ENCODE data around the gene CELSR1.
"Not testable (repeated sequence)": the region's sequence is repeated elsewhere in the genome, so short reads cannot be mapped to it uniquely, and the experiment has no call there.

CELSR1 gene

GRCh38 chr22:46512683-46513082 is 24.7 kb downstream of the CELSR1 start:
- no peak overlapping the region for H3K27ac Mint-ChIP-seq
- DNase-seq = no peak
- H3K4me3 Mint-ChIP-seq = no peak overlapping the region

GRCh38 chr22:46512039-46512370 is 25.4 kb downstream of the CELSR1 start:
- H3K9me3 Mint-ChIP-seq = no peaks in the 10 kb centered on the region
- ATAC-seq (replicated peaks) (no peak), DNase-seq (no peak)
- no peak overlapping the region for H3K27ac Mint-ChIP-seq
- no peak overlapping the region for H3K4me3 Mint-ChIP-seq
- no peaks in the 10 kb centered on the region for H3K36me3 Mint-ChIP-seq
- peaks cover 16 to 29% of the 10 kb centered on the region in 2 donors for H3K27me3 Mint-ChIP-seq
- H3K4me1 Mint-ChIP-seq = peaks cover 6 to 7% of the 10 kb centered on the region in 2 donors

More at GRCh38 chr22:46512683-46513082, 24.7 kb downstream of the CELSR1 start:
- Mint-ChIP-seq H3K4me1 (peaks cover 7 to 9% of the 10 kb centered on the region in 2 donors), H3K36me3 (no peaks in the 10 kb centered on the region), H3K9me3 (no peaks in the 10 kb centered on the region), H3K27me3 (peaks cover 16 to 29% of the 10 kb centered on the region in 2 donors)
- ATAC-seq (replicated peaks) = no peak

GRCh38 chr22:46511151-46512038 is 26.0 kb downstream of the CELSR1 start:
- ATAC-seq (replicated peaks) (no peak), DNase-seq (no peak)
- H3K9me3 Mint-ChIP-seq = no peaks in the 10 kb centered on the region
- H3K27me3 Mint-ChIP-seq = peaks cover 21 to 35% of the 10 kb centered on the region in 2 donors
- H3K27ac Mint-ChIP-seq = no peak overlapping the region
- H3K4me3 Mint-ChIP-seq = no peak overlapping the region
- H3K36me3 Mint-ChIP-seq = no peaks in the 10 kb centered on the region
- H3K4me1 Mint-ChIP-seq = peaks cover 10 to 13% of the 10 kb centered on the region in 2 donors

GRCh38 chr22:46509416-46510089 is 27.9 kb downstream of the CELSR1 start:
- DNase-seq = no peak
- H3K27me3 Mint-ChIP-seq = peaks cover 21 to 30% of the 10 kb centered on the region in 2 donors

GRCh38 chr22:46508491-46508999 is 28.9 kb downstream of the CELSR1 start:
- Mint-ChIP-seq H3K27ac (peak overlapping the region; percentile 7), H3K4me1 (peaks cover 7 to 10% of the 10 kb centered on the region in 2 donors), H3K4me3 (no peak overlapping the region), H3K9me3 (no peaks in the 10 kb centered on the region), H3K27me3 (peaks cover 21 to 32% of the 10 kb centered on the region in 2 donors), H3K36me3 (no peaks in the 10 kb centered on the region)
- no peak for ATAC-seq (replicated peaks)
- DNase-seq = no peak

More at GRCh38 chr22:46509416-46510089, 27.9 kb downstream of the CELSR1 start:
- Mint-ChIP-seq H3K4me1 (peaks cover 10 to 17% of the 10 kb centered on the region in 2 donors), H3K4me3 (no peak overlapping the region), H3K27ac (peak overlapping the region; percentile 7), H3K36me3 (no peaks in the 10 kb centered on the region), H3K9me3 (no peaks in the 10 kb centered on the region)
- ATAC-seq (replicated peaks) = no peak

GRCh38 chr22:46507451-46508425 is 29.7 kb downstream of the CELSR1 start:
- no peaks in the 10 kb centered on the region for H3K9me3 Mint-ChIP-seq
- peaks cover 11 to 16% of the 10 kb centered on the region in 2 donors for H3K4me1 Mint-ChIP-seq
- H3K27ac Mint-ChIP-seq = no peak overlapping the region
- ATAC-seq (replicated peaks) (no peak), DNase-seq (no peak)
- no peaks in the 10 kb centered on the region for H3K36me3 Mint-ChIP-seq
- peaks cover 26 to 40% of the 10 kb centered on the region in 2 donors for H3K27me3 Mint-ChIP-seq
- no peak overlapping the region for H3K4me3 Mint-ChIP-seq

- Mint-ChIP-seq H3K9me3 (no peaks in the 10 kb centered on the region), H3K36me3 (no peaks in the 10 kb centered on the region), H3K4me3 (no peak overlapping the region), H3K27me3 (peaks cover 47 to 56% of the 10 kb centered on the region in 2 donors), H3K27ac (no peak overlapping the region), H3K4me1 (peaks cover 13 to 20% of the 10 kb centered on the region in 2 donors)
- ATAC-seq (replicated peaks) (peak; percentile 44 to 54), DNase-seq (no peak)
Measured at GRCh38 chr22:46504584-46504983, 32.8 kb downstream of the CELSR1 start.

GRCh38 chr22:46502440-46503175 is 34.8 kb downstream of the CELSR1 start:
- DNase-seq (no peak), ATAC-seq (replicated peaks) (no peak)
- H3K4me1 Mint-ChIP-seq = peaks cover 13 to 23% of the 10 kb centered on the region in 2 donors
- H3K36me3 Mint-ChIP-seq = no peaks in the 10 kb centered on the region
- H3K4me3 Mint-ChIP-seq = no peak overlapping the region
- no peak overlapping the region for H3K27ac Mint-ChIP-seq
- H3K27me3 Mint-ChIP-seq = peaks cover 48 to 61% of the 10 kb centered on the region in 2 donors
- H3K9me3 Mint-ChIP-seq = no peaks in the 10 kb centered on the region

- no peak overlapping the region for H3K27ac Mint-ChIP-seq
- peaks cover 46 to 61% of the 10 kb centered on the region in 2 donors for H3K27me3 Mint-ChIP-seq
- peaks cover 12 to 20% of the 10 kb centered on the region in 2 donors for H3K4me1 Mint-ChIP-seq
- no peak overlapping the region for H3K4me3 Mint-ChIP-seq
- no peaks in the 10 kb centered on the region for H3K36me3 Mint-ChIP-seq
- H3K9me3 Mint-ChIP-seq = no peaks in the 10 kb centered on the region
- ATAC-seq (replicated peaks) (no peak), DNase-seq (no peak)
Measured at GRCh38 chr22:46501701-46502100, 35.7 kb downstream of the CELSR1 start.

- H3K9me3 Mint-ChIP-seq; H3K4me3 Mint-ChIP-seq; H3K27ac Mint-ChIP-seq; H3K36me3 Mint-ChIP-seq; ATAC-seq (replicated peaks); DNase-seq: not testable (repeated sequence)
- Mint-ChIP-seq H3K27me3 (peaks cover 42 to 59% of the 10 kb centered on the region in 2 donors), H3K4me1 (peaks cover 9 to 16% of the 10 kb centered on the region in 2 donors)
Measured at GRCh38 chr22:46501265-46501664, 36.2 kb downstream of the CELSR1 start.

- no peaks in the 10 kb centered on the region for H3K9me3 Mint-ChIP-seq
Measured at GRCh38 chr22:46500201-46500600, 37.2 kb downstream of the CELSR1 start.

GRCh38 chr22:46499805-46500189 is 37.6 kb downstream of the CELSR1 start:
- ATAC-seq (replicated peaks) = no peak
- no peak overlapping the region for H3K4me3 Mint-ChIP-seq
- H3K27ac Mint-ChIP-seq = no peak overlapping the region
- H3K36me3 Mint-ChIP-seq = no peaks in the 10 kb centered on the region
- peaks cover 42 to 59% of the 10 kb centered on the region in 2 donors for H3K27me3 Mint-ChIP-seq
- no peak for DNase-seq
- peaks cover 9 to 14% of the 10 kb centered on the region in 2 donors for H3K4me1 Mint-ChIP-seq
- no peaks in the 10 kb centered on the region for H3K9me3 Mint-ChIP-seq

More at GRCh38 chr22:46500201-46500600, 37.2 kb downstream of the CELSR1 start:
- H3K4me1 Mint-ChIP-seq = peaks cover 9 to 14% of the 10 kb centered on the region in 2 donors
- H3K27me3 Mint-ChIP-seq = peaks cover 42 to 59% of the 10 kb centered on the region in 2 donors
- DNase-seq = no peak
- H3K4me3 Mint-ChIP-seq = no peak overlapping the region
- ATAC-seq (replicated peaks) = no peak
- no peak overlapping the region for H3K27ac Mint-ChIP-seq
- no peaks in the 10 kb centered on the region for H3K36me3 Mint-ChIP-seq

- H3K36me3 Mint-ChIP-seq = peaks cover 0 to 4% of the 10 kb centered on the region in 2 donors
- H3K27ac Mint-ChIP-seq = no peak overlapping the region
Measured at GRCh38 chr22:46491946-46492345, 45.5 kb downstream of the CELSR1 start.

More at GRCh38 chr22:46491946-46492345, 45.5 kb downstream of the CELSR1 start:
- H3K4me1 Mint-ChIP-seq = peaks cover 1 to 2% of the 10 kb centered on the region in 2 donors
- peaks cover 0 to 3% of the 10 kb centered on the region in 2 donors for H3K9me3 Mint-ChIP-seq
- no peak overlapping the region for H3K4me3 Mint-ChIP-seq
- ATAC-seq (replicated peaks) = no peak
- peaks cover 19 to 24% of the 10 kb centered on the region in 2 donors for H3K27me3 Mint-ChIP-seq
- no peak for DNase-seq

Data from stimulated activated naive B cell treated with anti-CD40 and anti-IgM and Interleukin-4, amounts not matched to agents 10 μg/mL and 1 μg/mL and 100 μg/mL, for 72 hours (primary cell).